ENCODE data around the gene ZNF746. TPM values are rescaled to one million over a fixed set of nuclear protein-coding genes. Genes with fewer than 3 reads are reported as not detected.

The ZNF746 gene
- total and polyA plus RNA-seq, 2 of the 13 experiments (the other 11 are each of a cell fraction or from before 2014, with no cell fraction given), result 3.8 to 8.1 TPM

- TF ChIP-seq ATF7-NPFF (CRISPR knock-in tag; IDR thresholded peaks at IDR 0.05; ENCODE audit: low read depth) (no peak), RXRA (CRISPR knock-in tag; IDR thresholded peaks at IDR 0.05) (no peak; the same call in 1 of the 2 replicates), SATB2 (CRISPR knock-in tag; IDR thresholded peaks at IDR 0.05) (no peak), HDAC1 (CRISPR knock-in tag; IDR thresholded peaks at IDR 0.05) (no peak; the same call in 1 of the 2 replicates), SRSF4 (IDR thresholded peaks at IDR 0.05; ENCODE audit: low read depth, low read length, poor library complexity, severe bottlenecking) (no peak), ZNF121 (CRISPR knock-in tag; IDR thresholded peaks at IDR 0.05) (no peak), HMGXB4 (CRISPR knock-in tag; IDR thresholded peaks at IDR 0.05; ENCODE audit: borderline replicate concordance in 1 of 2, low read depth in 1 of 2) (peak; percentile 89 to 91), ZNF768 (CRISPR knock-in tag; IDR thresholded peaks at IDR 0.05) (peak; percentile 46; the same call in 1 of the 2 replicates), ZNF557 (CRISPR knock-in tag; IDR thresholded peaks at IDR 0.05) (no peak), FLYWCH1 (CRISPR knock-in tag; IDR thresholded peaks at IDR 0.05) (no peak), KAT2B (IDR thresholded peaks at IDR 0.05; ENCODE audit: borderline replicate concordance, low read depth, low read length) (no peak), ZBTB25 (CRISPR knock-in tag; IDR thresholded peaks at IDR 0.05) (no peak), ZMYM2 (CRISPR knock-in tag; IDR thresholded peaks at IDR 0.05) (no peak; the same call in 1 of the 2 replicates), HDAC2 (CRISPR knock-in tag; IDR thresholded peaks at IDR 0.05) (no peak), ZFAT (CRISPR knock-in tag; conservative IDR thresholded peaks at IDR 0.05) (no peak), ZFX (CRISPR knock-in tag; IDR thresholded peaks at IDR 0.05; ENCODE audit: low read depth) (peak; percentile 74), ZEB1 (IDR thresholded peaks at IDR 0.05; ENCODE audit: insufficient replicate concordance, low read depth) (no peak), KLF13 (CRISPR knock-in tag; IDR thresholded peaks at IDR 0.05) (no peak), KLF9 (CRISPR knock-in tag; IDR thresholded peaks at IDR 0.05; ENCODE audit: low read depth) (no peak), FIP1L1 (IDR thresholded peaks at IDR 0.05; ENCODE audit: borderline replicate concordance, insufficient read depth, low read depth, low read length) (no peak), ZNF546 (CRISPR knock-in tag; conservative IDR thresholded peaks at IDR 0.05) (no peak), DPF2 (CRISPR knock-in tag; IDR thresholded peaks at IDR 0.05; ENCODE audit: borderline replicate concordance, low read depth) (no peak), RAD21 (CRISPR knock-in tag; IDR thresholded peaks at IDR 0.05) (peak; percentile 65), ZNF382 (CRISPR knock-in tag; IDR thresholded peaks at IDR 0.05; ENCODE audit: borderline replicate concordance) (no peak)
Observed at GRCh38 chr7:149460493-149461277, 36.9 kb downstream of the ZNF746 start, which contains the start of gene ZNF777 (continued).
